Activated CD4-positive, alpha-beta T cell treated with anti-CD3 and anti-CD28 coated beads for 48 hours (primary cell): ENCODE results near the gene SPDYE17.
"Not testable (repeated sequence)": the region's sequence is repeated elsewhere in the genome, so short reads cannot be mapped to it uniquely, and the experiment has no call there.

Experiments used
- DNase-seq: peaks from one replicate; pipeline ENCODE4 v3.0.0-alpha.2; 2020

The SPDYE17 gene

GRCh38 chr7:77032261-77032660, at the start of gene SPDYE17:
Gene SPDYE17 (minus strand): TSS chr7:77032361. CDS start chr7:77030570, 1,791 bp downstream.
- not testable (repeated sequence) for DNase-seq

GRCh38 chr7:77080236-77080635, 48.1 kb upstream of the SPDYE17 start:
- not testable (repeated sequence) for DNase-seq

- DNase-seq, result not testable (repeated sequence)
Observed at GRCh38 chr7:77079624-77080023, 47.5 kb upstream of the SPDYE17 start.

GRCh38 chr7:77079112-77079511, 47.0 kb upstream of the SPDYE17 start:
- not testable (repeated sequence) for DNase-seq

GRCh38 chr7:77077060-77077459, 44.9 kb upstream of the SPDYE17 start:
- not testable (repeated sequence) for DNase-seq

GRCh38 chr7:77074786-77075396, 42.7 kb upstream of the SPDYE17 start:
- not testable (repeated sequence) for DNase-seq

- DNase-seq, result not testable (repeated sequence)
Observed at GRCh38 chr7:77071108-77071507, 38.9 kb upstream of the SPDYE17 start.

- not testable (repeated sequence) for DNase-seq
Observed at GRCh38 chr7:77065869-77066268, 33.7 kb upstream of the SPDYE17 start.

- DNase-seq, result not testable (repeated sequence)
Observed at GRCh38 chr7:77063732-77064131, 31.6 kb upstream of the SPDYE17 start.

- DNase-seq, result not testable (repeated sequence)
Observed at GRCh38 chr7:77062557-77062956, 30.4 kb upstream of the SPDYE17 start, which contains the start of gene SPDYE18. Gene SPDYE18 (minus strand): TSS chr7:77062558. CDS start chr7:77060512, 2,046 bp downstream.

GRCh38 chr7:77026349-77026748, 5.8 kb downstream of the SPDYE17 start:
- DNase-seq, result not testable (repeated sequence)

GRCh38 chr7:77010074-77010680, 22.0 kb downstream of the SPDYE17 start:
- not testable (repeated sequence) for DNase-seq

GRCh38 chr7:77008000-77008399, 24.2 kb downstream of the SPDYE17 start:
- not testable (repeated sequence) for DNase-seq

- not testable (repeated sequence) for DNase-seq
Observed at GRCh38 chr7:77006127-77007110, 25.7 kb downstream of the SPDYE17 start.

- not testable (repeated sequence) for DNase-seq
Observed at GRCh38 chr7:77005461-77006057, 26.6 kb downstream of the SPDYE17 start.

- DNase-seq, result not testable (repeated sequence)
Observed at GRCh38 chr7:77004151-77004550, 28.0 kb downstream of the SPDYE17 start.

- not testable (repeated sequence) for DNase-seq
Observed at GRCh38 chr7:77003241-77003640, 28.9 kb downstream of the SPDYE17 start.

GRCh38 chr7:77002678-77003233, 29.4 kb downstream of the SPDYE17 start:
- not testable (repeated sequence) for DNase-seq

- DNase-seq, result not testable (repeated sequence)
Observed at GRCh38 chr7:77002104-77002503, 30.1 kb downstream of the SPDYE17 start.

GRCh38 chr7:76999474-77000107, 32.6 kb downstream of the SPDYE17 start:
- not testable (repeated sequence) for DNase-seq

GRCh38 chr7:76998764-76999450, 33.3 kb downstream of the SPDYE17 start:
- not testable (repeated sequence) for DNase-seq
